Measurements from ENCODE around the gene ARHGAP28. TPM values are rescaled to one million over a fixed set of nuclear protein-coding genes. Genes with fewer than 3 reads are reported as not detected.
A peak's percentile ranks its signal among the peaks of the same experiment; 100 is the strongest.
"Not testable (repeated sequence)": the region's sequence is repeated elsewhere in the genome, so short reads cannot be mapped to it uniquely, and the experiment has no call there.

Gene ARHGAP28
- total RNA-seq, 1 donor: 11.9 TPM

GRCh38 chr18:6819332-6819731 lies 89.8 kb downstream of the ARHGAP28 start:
- TF ChIP-seq, protein P1, sequence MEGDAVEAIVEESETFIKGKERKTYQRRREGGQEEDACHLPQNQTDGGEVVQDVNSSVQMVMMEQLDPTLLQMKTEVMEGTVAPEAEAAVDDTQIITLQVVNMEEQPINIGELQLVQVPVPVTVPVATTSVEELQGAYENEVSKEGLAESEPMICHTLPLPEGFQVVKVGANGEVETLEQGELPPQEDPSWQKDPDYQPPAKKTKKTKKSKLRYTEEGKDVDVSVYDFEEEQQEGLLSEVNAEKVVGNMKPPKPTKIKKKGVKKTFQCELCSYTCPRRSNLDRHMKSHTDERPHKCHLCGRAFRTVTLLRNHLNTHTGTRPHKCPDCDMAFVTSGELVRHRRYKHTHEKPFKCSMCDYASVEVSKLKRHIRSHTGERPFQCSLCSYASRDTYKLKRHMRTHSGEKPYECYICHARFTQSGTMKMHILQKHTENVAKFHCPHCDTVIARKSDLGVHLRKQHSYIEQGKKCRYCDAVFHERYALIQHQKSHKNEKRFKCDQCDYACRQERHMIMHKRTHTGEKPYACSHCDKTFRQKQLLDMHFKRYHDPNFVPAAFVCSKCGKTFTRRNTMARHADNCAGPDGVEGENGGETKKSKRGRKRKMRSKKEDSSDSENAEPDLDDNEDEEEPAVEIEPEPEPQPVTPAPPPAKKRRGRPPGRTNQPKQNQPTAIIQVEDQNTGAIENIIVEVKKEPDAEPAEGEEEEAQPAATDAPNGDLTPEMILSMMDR (IDR thresholded peaks at IDR 0.05; ENCODE audit: insufficient read depth, low read length): no peak
- no peak overlapping the region for H3K4me3 ChIP-seq (ENCODE audit: low read depth, low read length)
- DNase-seq (ENCODE audit: low read depth): no peak

DNA sequence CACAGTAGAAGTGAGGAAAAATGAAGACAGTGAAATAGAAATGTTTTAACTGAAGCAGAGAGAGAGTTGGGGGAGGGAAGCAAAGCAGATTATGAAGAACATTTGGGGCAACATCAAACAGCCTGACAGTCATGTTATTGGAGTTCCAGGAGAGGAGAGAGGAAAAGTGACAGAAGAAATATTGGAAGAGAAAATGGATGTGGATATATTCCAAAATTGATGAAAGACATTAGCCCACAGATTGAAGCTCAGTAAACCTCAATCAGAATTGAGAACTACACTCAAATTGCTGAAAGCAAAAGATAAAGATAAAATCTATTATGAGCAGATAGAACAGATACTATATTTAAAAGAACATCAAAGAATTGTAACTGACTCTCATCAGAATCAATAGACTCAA lies 90.8 kb downstream of the ARHGAP28 start:
- DNase-seq (ENCODE audit: low read depth): no peak
- no peak overlapping the region for H3K4me3 ChIP-seq (ENCODE audit: low read depth, low read length)
- TF ChIP-seq, protein P1 (IDR thresholded peaks at IDR 0.05; ENCODE audit: insufficient read depth, low read length): no peak

DNA sequence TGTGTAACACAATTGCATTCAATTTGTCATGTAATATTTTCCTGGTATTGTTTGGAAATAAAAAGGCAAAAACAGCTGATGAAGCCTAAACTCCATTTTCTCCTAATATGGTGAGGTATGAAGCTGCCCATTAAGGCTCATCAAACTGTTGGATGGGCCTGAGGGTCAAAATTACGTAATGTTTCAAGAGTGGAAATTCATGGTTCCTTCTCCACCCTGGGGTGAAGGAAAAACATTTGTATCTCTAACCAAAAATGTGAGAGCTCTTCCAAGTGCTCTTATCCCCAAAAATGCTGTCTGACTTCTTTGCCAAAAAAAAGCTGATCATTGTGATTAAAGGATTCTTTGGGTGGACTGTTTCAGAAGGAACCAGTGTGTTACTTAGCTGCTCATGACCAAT lies 91.8 kb downstream of the ARHGAP28 start:
- TF ChIP-seq, protein P1 (IDR thresholded peaks at IDR 0.05; ENCODE audit: insufficient read depth, low read length): no peak
- H3K4me3 ChIP-seq (ENCODE audit: low read depth, low read length): no peak overlapping the region
- DNase-seq (ENCODE audit: low read depth): peak; percentile 11

DNA sequence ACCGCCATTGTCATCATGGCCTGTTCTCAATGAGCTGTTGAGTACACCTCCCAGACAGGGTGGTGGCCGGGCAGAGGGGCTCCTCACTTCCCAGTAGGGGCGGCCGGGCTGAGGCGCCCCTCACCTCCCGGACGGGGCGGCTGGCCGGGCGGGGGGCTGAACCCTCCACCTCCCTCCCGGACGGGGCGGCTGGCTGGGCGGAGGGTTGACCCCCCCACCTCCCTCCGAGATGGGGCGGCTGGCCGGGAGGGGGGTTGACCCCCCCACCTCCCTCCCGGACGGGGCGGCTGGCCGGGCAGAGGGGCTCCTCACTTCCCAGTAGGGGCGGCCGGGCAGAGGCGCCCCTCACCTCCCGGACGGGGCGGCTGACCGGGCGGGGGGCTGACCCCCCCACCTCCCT lies 97.6 kb downstream of the ARHGAP28 start:
- not testable (repeated sequence) for DNase-seq (ENCODE audit: low read depth); H3K4me3 ChIP-seq (ENCODE audit: low read depth, low read length)

DNA sequence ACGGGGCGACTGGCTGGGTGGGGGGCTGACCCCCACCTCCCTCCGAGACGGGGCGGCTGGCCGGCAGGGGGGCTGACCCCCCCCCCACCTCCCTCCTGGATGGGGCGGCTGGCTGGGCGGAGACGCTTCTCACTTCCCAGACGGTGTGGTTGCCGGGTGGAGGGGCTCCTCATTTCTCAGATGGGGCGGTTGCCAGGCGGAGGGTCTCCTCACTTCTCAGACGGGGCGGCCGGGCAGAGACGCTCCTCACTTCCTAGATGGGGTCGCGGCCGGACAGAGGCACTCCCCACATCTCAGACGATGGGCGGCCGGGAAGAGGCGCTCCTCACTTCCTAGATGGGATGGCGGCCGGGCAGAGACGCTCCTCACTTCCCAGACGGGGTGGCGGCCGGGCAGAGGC lies 98.0 kb downstream of the ARHGAP28 start:
- not testable (repeated sequence) for H3K4me3 ChIP-seq (ENCODE audit: low read depth, low read length); DNase-seq (ENCODE audit: low read depth)

- no peak overlapping the region for H3K4me3 ChIP-seq (ENCODE audit: low read depth, low read length)
- DNase-seq (ENCODE audit: low read depth): no peak
- TF ChIP-seq, protein P1 (IDR thresholded peaks at IDR 0.05; ENCODE audit: insufficient read depth, low read length): no peak
These were observed 101.4 kb downstream of the ARHGAP28 start for GRCh38 chr18:6830916-6831315.

- TF ChIP-seq, protein P1 (IDR thresholded peaks at IDR 0.05; ENCODE audit: insufficient read depth, low read length): no peak
- DNase-seq (ENCODE audit: low read depth): no peak
- no peak overlapping the region for H3K4me3 ChIP-seq (ENCODE audit: low read depth, low read length)
These were observed 105.8 kb downstream of the ARHGAP28 start for GRCh38 chr18:6835345-6835744.

GRCh38 chr18:6836331-6836730 lies 106.8 kb downstream of the ARHGAP28 start:
- DNase-seq (ENCODE audit: low read depth): no peak
- H3K4me3 ChIP-seq (ENCODE audit: low read depth, low read length): no peak overlapping the region
- TF ChIP-seq, protein P1 (IDR thresholded peaks at IDR 0.05; ENCODE audit: insufficient read depth, low read length): no peak

All from fibroblast of the aortic adventitia (primary cell).